GM19099 (cell line): ENCODE results near the gene LGALS4.
A peak's percentile ranks its signal among the peaks of the same experiment; 100 is the strongest.

ENCODE experiments used
- POLR2A ChIP-seq: IDR thresholded peaks from 3 replicates; pipeline ENCODE4 v1.6.1; 2011; ENCODE audit warnings: low read depth; ENCODE audit not compliant: insufficient read length; ENCODE audit errors: extremely low read depth

The LGALS4 gene

GRCh38 chr19:38812841-38813320, at the start of gene LGALS4:
Gene LGALS4 (minus strand): TSS chr19:38812945. CDS start chr19:38812886, 59 bp downstream.
- no peak for TF ChIP-seq POLR2A

GRCh38 chr19:38861368-38861767, 48.6 kb upstream of the LGALS4 start:
- TF ChIP-seq POLR2A, result no peak

GRCh38 chr19:38856813-38857212, 44.1 kb upstream of the LGALS4 start:
- no peak for TF ChIP-seq POLR2A

GRCh38 chr19:38853214-38853613, 40.5 kb upstream of the LGALS4 start:
- no peak for TF ChIP-seq POLR2A

GRCh38 chr19:38852231-38853044, 39.7 kb upstream of the LGALS4 start:
- peak; percentile 38 for TF ChIP-seq POLR2A

GRCh38 chr19:38851622-38852230, 39.0 kb upstream of the LGALS4 start:
- TF ChIP-seq POLR2A, result peak; percentile 66

- no peak for TF ChIP-seq POLR2A
These were observed 38.4 kb upstream of the LGALS4 start for GRCh38 chr19:38850976-38851621.

- TF ChIP-seq POLR2A, result peak; percentile 81
These were observed 37.8 kb upstream of the LGALS4 start for GRCh38 chr19:38850436-38850975.

- peak; percentile 95 for TF ChIP-seq POLR2A
These were observed 37.2 kb upstream of the LGALS4 start, which contains the start of gene HNRNPL for GRCh38 chr19:38849860-38850435. Gene HNRNPL (minus strand): TSS chr19:38849986. CDS start chr19:38849966, 20 bp downstream.

- TF ChIP-seq POLR2A, result no peak
These were observed 36.6 kb upstream of the LGALS4 start for GRCh38 chr19:38849147-38849859.

GRCh38 chr19:38848299-38849146, 35.8 kb upstream of the LGALS4 start:
- peak; percentile 24 for TF ChIP-seq POLR2A

- no peak for TF ChIP-seq POLR2A
These were observed 33.4 kb upstream of the LGALS4 start for GRCh38 chr19:38846097-38846496.

GRCh38 chr19:38845374-38846024, 32.8 kb upstream of the LGALS4 start:
- TF ChIP-seq POLR2A, result no peak

- no peak for TF ChIP-seq POLR2A
These were observed 31.4 kb upstream of the LGALS4 start for GRCh38 chr19:38844093-38844686.
